ENCODE data around the gene SLC39A8. TPM values are rescaled to one million over a fixed set of nuclear protein-coding genes. Genes with fewer than 3 reads are reported as not detected.

The SLC39A8 gene
- total and polyA plus RNA-seq, 2 donors from 2014 or later, result 7.1 to 19.7 TPM

GRCh38 chr4:102298716-102299115 is 46.6 kb downstream of the SLC39A8 start:
- intact Hi-C loops (cut with DNase I), result no loop called here

GRCh38 chr4:102295153-102295862 is 50.0 kb downstream of the SLC39A8 start:
- FAIRE-seq, result no peak
- H3K27me3 ChIP-seq (ENCODE audit: control insufficient read depth, insufficient read depth, low read length), result no peaks in the 10 kb centered on the region
- no peak overlapping the region for H3K4me3 ChIP-seq (ENCODE audit: low read length in 3 of 3)
- no peaks in the 10 kb centered on the region for H3K36me3 ChIP-seq (ENCODE audit: control insufficient read depth in 2 of 3, insufficient read depth in 3 of 3, low read length in 3 of 3)
- H3K9me3 ChIP-seq (ENCODE audit: control insufficient read depth in 2 of 3, insufficient read depth in 1 of 3, low read length in 3 of 3), result no peaks in the 10 kb centered on the region
- intact Hi-C loops (cut with DNase I), result no loop called here
- no peak for TF ChIP-seq CTCF (IDR thresholded peaks at IDR 0.05; ENCODE audit: borderline replicate concordance, extremely low read depth, insufficient read depth)
- DNase-seq, result no peak
- H3K4me1 ChIP-seq (ENCODE audit: control insufficient read depth in 2 of 3, insufficient read depth in 2 of 3, low read depth in 1 of 3, low read length in 3 of 3), result no peaks in the 10 kb centered on the region
- no peak overlapping the region for H3K9ac ChIP-seq (ENCODE audit: low read length in 3 of 3)
- H3K27ac ChIP-seq (ENCODE audit: low read depth in 2 of 2, low read length in 2 of 2), result no peak overlapping the region

More at GRCh38 chr4:102298716-102299115, 46.6 kb downstream of the SLC39A8 start:
- no peaks in the 10 kb centered on the region for H3K9me3 ChIP-seq (ENCODE audit: control insufficient read depth in 2 of 3, insufficient read depth in 1 of 3, low read length in 3 of 3)
- H3K27me3 ChIP-seq (ENCODE audit: control insufficient read depth, insufficient read depth, low read length), result no peaks in the 10 kb centered on the region
- DNase-seq, result no peak
- no peak overlapping the region for H3K4me3 ChIP-seq (ENCODE audit: low read length in 3 of 3)
- no peaks in the 10 kb centered on the region for H3K36me3 ChIP-seq (ENCODE audit: control insufficient read depth in 2 of 3, insufficient read depth in 3 of 3, low read length in 3 of 3)
- no peaks in the 10 kb centered on the region for H3K4me1 ChIP-seq (ENCODE audit: control insufficient read depth in 2 of 3, insufficient read depth in 2 of 3, low read depth in 1 of 3, low read length in 3 of 3)
- no peak overlapping the region for H3K9ac ChIP-seq (ENCODE audit: low read length in 3 of 3)
- no peak for TF ChIP-seq CTCF (IDR thresholded peaks at IDR 0.05; ENCODE audit: borderline replicate concordance, extremely low read depth, insufficient read depth)
- no peak overlapping the region for H3K27ac ChIP-seq (ENCODE audit: low read depth in 2 of 2, low read length in 2 of 2)
- FAIRE-seq, result no peak

- no peak overlapping the region for H3K27ac ChIP-seq (ENCODE audit: low read depth in 2 of 2, low read length in 2 of 2)
- H3K4me3 ChIP-seq (ENCODE audit: low read length in 3 of 3), result no peak overlapping the region
- H3K27me3 ChIP-seq (ENCODE audit: control insufficient read depth, insufficient read depth, low read length), result no peaks in the 10 kb centered on the region
- intact Hi-C loops (cut with DNase I), result no loop called here
- no peaks in the 10 kb centered on the region for H3K9me3 ChIP-seq (ENCODE audit: control insufficient read depth in 2 of 3, insufficient read depth in 1 of 3, low read length in 3 of 3)
- no peak overlapping the region for H3K9ac ChIP-seq (ENCODE audit: low read length in 3 of 3)
- H3K36me3 ChIP-seq (ENCODE audit: control insufficient read depth in 2 of 3, insufficient read depth in 3 of 3, low read length in 3 of 3), result no peaks in the 10 kb centered on the region
- FAIRE-seq, result no peak
- no peak for TF ChIP-seq CTCF (IDR thresholded peaks at IDR 0.05; ENCODE audit: borderline replicate concordance, extremely low read depth, insufficient read depth)
- H3K4me1 ChIP-seq (ENCODE audit: control insufficient read depth in 2 of 3, insufficient read depth in 2 of 3, low read depth in 1 of 3, low read length in 3 of 3), result no peaks in the 10 kb centered on the region
- no peak for DNase-seq
Measured at GRCh38 chr4:102288497-102288896, 56.8 kb downstream of the SLC39A8 start.
